Pancreas (tissue), 10 donors: Measurements from ENCODE around the gene SHLD2. TPM values are rescaled to one million over a fixed set of nuclear protein-coding genes. Genes with fewer than 3 reads are reported as not detected.
"Not testable (repeated sequence)": the region's sequence is repeated elsewhere in the genome, so short reads cannot be mapped to it uniquely, and the experiment has no call there.

ENCODE experiments used
- ATAC-seq, 4 donors: fragments of 200-7000 bp; cut with Tn5 transposase; one replicate each; pipeline versions ENCODE4 v1.8.0 to v1.9.1; 2020; ENCODE audit warnings: mild to moderate bottlenecking in 4 of 4, moderate library complexity in 4 of 4
- DNase-seq, 6 donors: peaks; one replicate each; pipeline ENCODE4 v3.0.0-alpha.2; 2020
- FAIRE-seq: peaks from 2 replicates; lab custom pipeline; 2012; peaks lifted over from hg19 to GRCh38; lab: Jason Lieb, UNC
- H3K27ac ChIP-seq, 4 donors: fragments of 200-600 bp; sonication (generic); 1 replicate in 3 of 4; 2 replicates in 1 of 4; pipeline versions ENCODE4 v1.5.0 to v1.8.0; 2020
- H3K27me3 ChIP-seq, 4 donors: fragments of 200-600 bp; one replicate each; pipeline ENCODE4 v1.8.0; 2021
- H3K36me3 ChIP-seq, 3 donors: fragments of 200-600 bp; sonication (generic) in 1 of 3; one replicate each; pipeline versions ENCODE4 v1.5.0 to v1.8.0; 2020 to 2021
- H3K4me1 ChIP-seq, 3 donors: fragments of 200-600 bp; one replicate each; pipeline ENCODE4 v1.8.0; 2021
- H3K4me3 ChIP-seq, 4 donors: fragments of 200-600 bp; sonication (generic) in 2 of 4; one replicate each; pipeline versions ENCODE4 v1.5.0 to v1.8.0; 2020 to 2021
- H3K9me3 ChIP-seq, 4 donors: fragments of 200-600 bp; one replicate each; pipeline ENCODE4 v1.8.0; 2021
- WGBS, 2 donors: extraction: QIAGEN DNeasy Blood & Tissue Kit; methylation state at CpG; one replicate each; pipeline ENCODE4 v1.1.7; 2013; 5-methylcytosine and 5-hydroxymethylcytosine counted together
- intact Hi-C, 3 donors: fragments of 100-400 bp; cut with DNase I; formaldehyde crosslinking; loops; one replicate each; pipeline versions ENCODE4 v1.11.1 to v1.14.2; 2022
- polyA plus RNA-seq, 2 donors: library from polyadenylated mRNA; stranded (reverse); fragments of 200-250 nt; gene quantifications; one replicate each; pipeline ENCODE4 v1.2.3, GENCODE V29; 2013
- total RNA-seq, 6 donors: library from RNA; stranded (reverse); fragmentation: NEBNext Ultra II Directional in 4 of 6; extraction: Animal tissue kit (Norgen Biotek cat#: 25700) in 4 of 6; gene quantifications; one replicate each; pipeline versions ENCODE4 v1.2.1 to v1.2.4, GENCODE V29; 2021 to 2023
- TF ChIP-seq, protein P1 (sequence below), 4 donors: fragments of 200-600 bp; sonication (generic) in 3 of 4; IDR thresholded peaks; one replicate each; pipeline versions ENCODE4 v1.5.0 to v1.8.0; 2021; ENCODE audit warnings: antibody characterized with exemption in 4 of 4
- donor health status: healthy with polysubstance abuse.
- donor health status: DM: no; HTN: no; CAD: no; lungs with moderate emphysema.
- donor health status: DM: no; HTN: no; CAD: no.
- donor health status: control.
- donor health status: control.
- donor health status: Bipolar disorder and iron deficiency.
- donor health status: DM: yes; HTN: yes; CAD: no.
- donor health status: DM: no; HTN: no; CAD: no.
- donor health status: DM: no; HTN: no; CAD: no.
- donor health status: DM: yes; HTN: yes; CAD: no.

The SHLD2 gene
- total and polyA plus RNA-seq, 8 donors: 8.0 to 15.7 (median 10.7) TPM

DNA sequence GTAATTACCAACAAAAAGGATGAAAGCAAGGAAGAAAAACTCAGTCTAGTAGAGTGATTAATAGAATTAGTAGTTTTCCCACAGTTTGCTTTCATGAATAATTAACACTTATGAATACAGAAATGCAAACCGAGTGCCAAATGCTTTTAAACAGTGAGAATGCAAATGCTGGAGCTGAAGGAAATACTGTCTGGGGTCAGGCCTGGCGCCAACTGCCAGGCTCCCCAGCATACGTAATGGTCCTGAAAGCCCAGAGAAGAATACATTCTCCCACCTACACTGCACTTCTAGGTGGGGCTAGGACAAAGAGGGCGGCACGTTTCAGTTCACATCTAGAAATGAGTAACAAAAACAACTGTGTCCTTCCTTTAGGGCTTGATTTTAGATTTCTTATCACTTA lies 30.4 kb upstream of the SHLD2 start:
- TF ChIP-seq, protein P1, sequence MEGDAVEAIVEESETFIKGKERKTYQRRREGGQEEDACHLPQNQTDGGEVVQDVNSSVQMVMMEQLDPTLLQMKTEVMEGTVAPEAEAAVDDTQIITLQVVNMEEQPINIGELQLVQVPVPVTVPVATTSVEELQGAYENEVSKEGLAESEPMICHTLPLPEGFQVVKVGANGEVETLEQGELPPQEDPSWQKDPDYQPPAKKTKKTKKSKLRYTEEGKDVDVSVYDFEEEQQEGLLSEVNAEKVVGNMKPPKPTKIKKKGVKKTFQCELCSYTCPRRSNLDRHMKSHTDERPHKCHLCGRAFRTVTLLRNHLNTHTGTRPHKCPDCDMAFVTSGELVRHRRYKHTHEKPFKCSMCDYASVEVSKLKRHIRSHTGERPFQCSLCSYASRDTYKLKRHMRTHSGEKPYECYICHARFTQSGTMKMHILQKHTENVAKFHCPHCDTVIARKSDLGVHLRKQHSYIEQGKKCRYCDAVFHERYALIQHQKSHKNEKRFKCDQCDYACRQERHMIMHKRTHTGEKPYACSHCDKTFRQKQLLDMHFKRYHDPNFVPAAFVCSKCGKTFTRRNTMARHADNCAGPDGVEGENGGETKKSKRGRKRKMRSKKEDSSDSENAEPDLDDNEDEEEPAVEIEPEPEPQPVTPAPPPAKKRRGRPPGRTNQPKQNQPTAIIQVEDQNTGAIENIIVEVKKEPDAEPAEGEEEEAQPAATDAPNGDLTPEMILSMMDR (IDR thresholded peaks at IDR 0.05): no peak
- DNase-seq (no peak), ATAC-seq (peak in 2 of 4 donors; percentile 47 to 76), FAIRE-seq (no peak)
- H3K27ac ChIP-seq: peak overlapping the region in 2 of 4 donors; percentile 18 to 35
- 52 to 53% methylated on average over 5 of the region's 5 CpGs for WGBS, 2 donors
- H3K36me3 ChIP-seq: peaks cover 5 to 31% (median 31%) of the 10 kb centered on the region in 3 donors
- H3K4me1 ChIP-seq: no peaks in the 10 kb centered on the region
- H3K4me3 ChIP-seq: no peak overlapping the region
- intact Hi-C loops: no loop called here
- no peaks in the 10 kb centered on the region for H3K27me3 ChIP-seq
- H3K9me3 ChIP-seq: no peaks in the 10 kb centered on the region

DNA sequence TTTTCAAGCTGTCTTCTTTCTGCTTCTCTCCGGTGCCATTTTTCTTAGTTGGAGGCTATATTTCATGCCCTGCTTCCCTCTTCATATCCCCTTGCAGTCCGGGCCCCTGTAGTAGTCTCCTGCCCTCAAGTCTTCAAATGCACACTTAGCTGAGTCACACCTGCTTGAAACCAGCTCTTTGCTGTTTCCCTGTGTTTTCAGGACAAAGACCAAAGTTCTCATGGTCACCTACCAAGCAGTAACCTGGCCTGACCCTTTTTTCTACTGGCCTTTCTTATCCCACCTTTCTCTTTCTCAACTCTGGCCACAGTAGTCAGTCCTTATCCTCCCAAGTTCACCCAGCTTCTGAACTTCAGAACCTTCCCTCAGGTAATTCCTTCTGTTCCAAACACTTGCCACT lies 28.8 kb upstream of the SHLD2 start:
- H3K9me3 ChIP-seq: no peaks in the 10 kb centered on the region
- FAIRE-seq: no peak
- DNase-seq: no peak
- no peaks in the 10 kb centered on the region for H3K27me3 ChIP-seq
- no peak overlapping the region for H3K4me3 ChIP-seq
- 95 to 100% methylated on average over 2 of the region's 2 CpGs for WGBS, 2 donors
- H3K36me3 ChIP-seq: peaks cover 5 to 28% (median 19%) of the 10 kb centered on the region in 3 donors
- TF ChIP-seq, protein P1 (IDR thresholded peaks at IDR 0.05): no peak
- no peaks in the 10 kb centered on the region for H3K4me1 ChIP-seq
- H3K27ac ChIP-seq: no peak overlapping the region
- ATAC-seq: no peak
- intact Hi-C loops: no loop called here

DNA sequence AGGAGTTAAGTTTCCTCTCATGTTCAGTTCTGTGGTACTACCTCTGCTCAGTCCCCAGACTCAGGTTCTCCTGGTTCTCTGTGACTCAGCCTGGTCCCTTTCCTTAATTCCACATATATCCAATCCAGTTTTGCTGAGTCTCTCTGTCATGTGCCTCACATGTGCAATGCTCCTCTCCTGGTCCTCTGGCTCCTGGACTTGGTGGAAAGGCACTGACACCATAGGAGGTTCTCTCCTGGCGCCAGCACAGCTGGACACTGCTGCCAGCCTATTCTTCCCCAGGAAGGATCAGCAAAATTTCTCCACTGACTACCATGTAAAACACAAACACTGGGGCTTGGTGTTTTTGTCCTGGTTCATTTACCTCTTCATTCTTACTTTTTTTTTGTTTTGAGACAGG lies 28.1 kb upstream of the SHLD2 start:
- ATAC-seq: no peak
- 98 to 100% methylated on average over 1 of the region's 1 CpG for WGBS, 2 donors

DNA sequence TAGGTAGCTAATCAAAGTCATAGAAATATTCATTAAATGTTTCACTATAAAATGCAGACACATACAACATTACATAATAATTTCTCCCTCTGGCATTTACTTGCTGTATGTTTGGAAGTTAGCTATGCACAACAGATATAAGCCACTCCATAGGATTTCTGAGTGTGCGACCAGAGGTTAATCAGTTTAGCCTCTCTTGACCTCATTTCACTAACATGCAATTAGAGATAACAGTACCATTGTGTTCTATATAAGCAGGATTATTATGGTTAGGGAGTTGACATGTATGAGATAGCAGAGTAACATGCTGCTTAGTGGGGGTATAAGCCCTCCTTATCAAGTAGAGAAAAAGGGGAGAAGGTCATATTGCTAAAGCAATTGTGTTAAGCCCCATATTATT lies 26.7 kb upstream of the SHLD2 start:
- intact Hi-C loops: no loop called here
- Histone ChIP-seq H3K36me3 (peaks cover 5 to 22% (median 11%) of the 10 kb centered on the region in 3 donors), H3K4me1 (no peaks in the 10 kb centered on the region), H3K9me3 (no peaks in the 10 kb centered on the region), H3K27ac (no peak overlapping the region), H3K4me3 (no peak overlapping the region), H3K27me3 (no peaks in the 10 kb centered on the region)
- DNase-seq (no peak), FAIRE-seq (no peak), ATAC-seq (no peak)
- WGBS, 2 donors: 80 to 86% methylated on average over 1 of the region's 1 CpG
- TF ChIP-seq, protein P1 (IDR thresholded peaks at IDR 0.05): no peak

More for the DNA sequence above, 28.1 kb upstream of the SHLD2 start:
- TF ChIP-seq, protein P1 (IDR thresholded peaks at IDR 0.05): no peak
- DNase-seq: no peak
- Histone ChIP-seq H3K4me3 (no peak overlapping the region), H3K27me3 (no peaks in the 10 kb centered on the region), H3K27ac (no peak overlapping the region), H3K4me1 (no peaks in the 10 kb centered on the region), H3K36me3 (peaks cover 5 to 22% (median 12%) of the 10 kb centered on the region in 3 donors), H3K9me3 (no peaks in the 10 kb centered on the region)
- intact Hi-C loops: no loop called here
- no peak for FAIRE-seq

DNA sequence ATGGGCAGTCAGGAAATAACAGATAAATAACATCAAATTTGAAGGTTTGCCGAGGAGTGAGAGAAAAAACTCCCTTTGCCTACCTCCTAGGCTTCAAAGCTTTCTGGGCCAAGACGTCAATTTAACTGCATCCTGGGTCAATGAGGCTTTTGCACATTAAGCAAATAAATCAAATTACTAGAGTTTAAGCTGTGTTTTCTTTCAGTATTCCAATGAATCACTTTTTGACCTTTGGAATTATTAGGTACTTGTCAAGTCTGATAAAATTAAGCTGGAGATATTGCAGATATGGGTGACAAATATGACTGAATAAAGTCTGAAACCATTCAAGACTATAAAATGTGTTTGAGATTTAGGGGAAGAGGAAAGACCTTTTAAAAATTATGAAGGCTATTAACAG lies 22.6 kb upstream of the SHLD2 start:
- no peak for FAIRE-seq
- intact Hi-C loops: no loop called here
- no peaks in the 10 kb centered on the region for H3K27me3 ChIP-seq
- no peak for ATAC-seq
- H3K4me1 ChIP-seq: no peaks in the 10 kb centered on the region
- DNase-seq: no peak
- 43 to 45% methylated on average over 2 of the region's 2 CpGs for WGBS, 2 donors
- H3K27ac ChIP-seq: no peak overlapping the region
- TF ChIP-seq, protein P1 (IDR thresholded peaks at IDR 0.05): no peak
- no peak overlapping the region for H3K4me3 ChIP-seq
- no peaks in the 10 kb centered on the region for H3K9me3 ChIP-seq
- peaks cover 0 to 13% (median 4%) of the 10 kb centered on the region in 3 donors for H3K36me3 ChIP-seq

DNA sequence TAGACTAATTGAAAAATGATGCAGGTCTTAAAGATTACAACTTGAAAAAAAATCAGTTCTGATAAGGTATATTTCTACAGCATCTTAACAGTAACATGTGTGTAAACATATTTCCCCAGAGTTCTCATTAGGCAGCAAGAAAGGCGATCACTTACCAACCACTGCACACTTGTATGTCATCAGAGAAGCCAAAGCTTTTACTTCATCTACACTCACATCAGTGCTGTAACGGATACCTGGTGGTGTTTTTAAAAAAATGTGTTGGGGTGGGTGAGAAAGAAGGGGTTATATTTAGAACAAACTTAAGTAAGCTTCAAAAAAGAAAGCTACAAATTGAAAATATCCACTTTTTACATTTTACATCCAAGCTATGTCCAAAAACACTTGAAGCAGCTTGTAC lies 18.6 kb upstream of the SHLD2 start:
- H3K9me3 ChIP-seq, intact Hi-C loops, H3K27ac ChIP-seq, DNase-seq, H3K27me3 ChIP-seq, H3K4me3 ChIP-seq, H3K4me1 ChIP-seq, FAIRE-seq, ATAC-seq, H3K36me3 ChIP-seq: not testable (repeated sequence)
- WGBS, 2 donors: 75 to 76% methylated on average over 2 of the region's 2 CpGs
